NCI-H1048 (cell line): ENCODE data around the gene DCC.
A peak's percentile ranks its signal among the peaks of the same experiment; 100 is the strongest.

Experiments used
- DNase-seq: peaks from one replicate; lab custom pipeline; 2025; lab: John Stamatoyannopoulos, UW

DCC gene

DNA sequence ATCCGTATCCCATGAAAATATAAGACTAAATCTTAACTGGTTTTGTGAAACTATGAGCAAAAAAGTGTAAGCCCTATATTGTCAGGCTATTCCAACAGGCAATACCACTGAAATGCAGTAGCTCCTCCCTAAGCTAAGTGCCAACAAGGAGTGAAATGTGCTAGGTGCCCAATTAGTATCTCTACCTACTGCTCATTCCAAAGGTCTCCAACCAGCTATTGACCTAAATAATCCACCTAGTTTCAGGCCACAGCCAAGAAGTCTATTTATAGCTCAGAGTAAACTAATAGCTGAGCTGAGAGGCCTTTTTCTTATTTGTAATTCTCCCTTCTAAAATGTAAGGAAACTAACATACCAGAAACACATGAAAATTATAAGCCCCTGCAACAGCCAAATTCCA, 482.2 kb downstream of the DCC start:
- DNase-seq: no peak

GRCh38 chr18:52824126-52824525, 484.1 kb downstream of the DCC start:
- no peak for DNase-seq

GRCh38 chr18:52826994-52827393, 487.0 kb downstream of the DCC start:
- no peak for DNase-seq

GRCh38 chr18:52829320-52829719, 489.3 kb downstream of the DCC start:
- no peak for DNase-seq

DNA sequence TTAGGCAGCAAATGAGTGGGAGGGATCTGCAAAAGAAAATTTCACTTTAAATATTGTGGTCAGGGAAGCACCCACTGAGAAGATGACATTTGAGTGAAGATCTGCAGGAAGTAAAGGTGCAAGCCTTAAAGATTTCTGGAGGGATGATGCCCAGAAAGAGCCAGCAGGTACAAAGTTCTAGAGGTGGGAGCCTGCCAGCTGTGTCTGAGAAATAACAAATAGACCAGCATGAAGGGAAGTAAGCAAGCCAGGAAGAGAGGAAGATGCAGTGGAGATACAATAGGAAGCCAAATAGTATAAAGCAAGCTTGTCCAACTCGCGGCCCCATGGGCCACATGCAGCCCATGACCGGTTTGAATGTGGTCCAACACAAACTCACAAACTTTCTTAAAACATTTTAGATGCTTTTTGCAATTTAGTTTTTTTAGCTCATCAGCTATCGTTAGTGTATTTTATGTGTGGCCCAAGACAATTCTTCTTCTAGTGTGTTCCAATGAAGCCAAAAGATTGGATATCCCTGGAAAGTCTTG, 489.9 kb downstream of the DCC start:
- DNase-seq: no peak

DNA sequence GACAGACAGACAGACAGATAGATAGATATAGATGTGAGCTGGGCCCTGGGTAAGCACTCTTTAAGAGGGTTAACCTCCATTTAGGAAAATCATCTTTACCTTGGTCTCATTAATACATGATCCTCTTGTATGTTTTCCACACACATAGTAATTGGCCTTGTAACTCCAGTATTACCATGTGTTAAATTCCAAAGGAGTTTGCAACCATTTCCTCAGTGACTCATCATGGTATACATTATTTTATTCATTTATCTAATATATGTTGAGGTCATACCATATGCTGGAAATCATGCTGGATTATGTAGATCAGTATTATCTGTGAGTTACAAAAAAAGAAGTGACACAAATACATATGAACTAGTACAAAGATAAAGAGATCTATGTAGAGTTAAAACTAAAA, 504.3 kb downstream of the DCC start:
- DNase-seq: no peak

DNA sequence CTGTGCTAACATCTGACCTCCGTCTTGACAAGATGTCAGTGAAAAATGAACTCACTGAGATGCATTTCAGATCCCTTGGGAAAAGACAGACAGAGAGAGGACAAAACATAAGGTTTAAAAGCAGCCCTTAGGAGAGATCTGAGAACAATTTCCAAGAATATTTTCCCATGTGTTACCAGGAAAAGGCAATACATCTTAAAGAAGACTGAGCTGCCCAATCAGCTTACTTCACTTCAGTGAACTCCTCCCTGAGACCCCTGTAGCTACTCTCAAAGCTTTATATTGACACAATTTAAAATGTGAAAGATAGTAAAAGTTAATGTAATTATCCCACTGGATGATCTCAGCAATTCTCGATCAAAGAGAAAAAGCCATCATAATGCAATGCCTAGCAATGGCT, 505.0 kb downstream of the DCC start:
- DNase-seq: no peak

DNA sequence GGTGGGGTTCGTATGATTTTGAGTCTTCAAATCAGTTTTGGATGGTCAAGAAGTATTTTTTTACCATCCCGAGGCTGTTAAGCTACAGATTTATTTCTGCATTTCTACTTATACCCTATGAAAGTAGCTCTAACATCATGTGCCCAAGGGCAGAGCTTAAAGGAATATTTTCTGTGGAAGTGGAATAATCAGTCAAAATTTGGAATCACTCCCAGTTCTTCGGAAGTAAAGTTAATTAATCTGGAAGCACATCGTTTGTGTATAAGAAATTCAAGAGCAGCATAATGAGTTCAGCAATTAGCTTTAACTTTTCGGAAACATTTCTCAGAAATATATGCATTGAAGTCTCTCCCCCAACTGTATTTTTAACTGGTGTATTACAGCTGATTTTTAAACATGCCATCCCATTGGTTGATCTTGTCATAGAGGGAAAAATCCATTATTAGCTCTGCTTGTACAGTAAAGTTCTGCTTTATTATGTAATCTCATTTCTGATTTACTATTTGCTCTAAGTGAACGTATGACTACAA, 510.1 kb downstream of the DCC start:
- no peak for DNase-seq

- no peak for DNase-seq
Observed at GRCh38 chr18:52861558-52861957, 521.6 kb downstream of the DCC start.

- no peak for DNase-seq
Observed at GRCh38 chr18:52869349-52869923, 529.4 kb downstream of the DCC start.

GRCh38 chr18:52869942-52870907, 530.2 kb downstream of the DCC start:
- no peak for DNase-seq

GRCh38 chr18:52874774-52875173, 534.8 kb downstream of the DCC start:
- DNase-seq: no peak

DNA sequence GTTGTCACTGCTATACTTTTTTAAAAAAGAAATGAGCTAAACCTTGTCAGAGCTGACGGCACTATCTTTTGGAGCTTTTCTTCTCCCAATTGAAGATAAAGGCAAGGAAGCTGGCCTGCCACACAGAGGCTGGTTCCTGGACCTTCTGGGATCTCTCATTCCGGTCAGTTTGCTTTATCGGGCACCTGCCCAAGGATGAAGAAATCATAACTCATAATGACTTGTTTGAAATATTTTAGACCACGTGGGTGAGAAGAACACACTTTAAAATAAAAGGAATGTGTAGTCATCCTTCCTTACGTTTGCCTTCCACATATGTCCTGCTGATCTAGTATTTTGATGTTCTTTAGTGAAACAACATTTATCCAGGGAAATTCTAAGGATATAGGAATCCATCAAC, 535.7 kb downstream of the DCC start:
- no peak for DNase-seq

DNA sequence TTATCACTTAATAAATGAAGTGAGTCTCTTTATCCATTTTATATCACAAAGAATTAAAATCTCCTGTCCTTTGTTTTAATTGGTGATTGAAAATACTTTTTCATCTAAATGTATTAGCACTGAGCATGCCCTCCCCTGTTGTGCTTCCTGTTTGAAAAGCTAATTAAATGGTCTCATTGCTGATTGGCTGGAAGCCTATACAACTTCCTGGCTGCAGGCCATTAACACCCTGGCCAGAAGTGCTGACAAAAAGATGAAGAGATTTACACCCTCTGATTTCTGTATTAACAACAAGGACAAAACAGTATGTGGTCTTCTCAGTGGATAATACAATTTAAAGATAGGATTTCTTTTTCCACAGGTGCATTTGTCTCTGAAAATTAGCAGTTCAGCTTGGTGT, 548.0 kb downstream of the DCC start:
- no peak for DNase-seq

DNA sequence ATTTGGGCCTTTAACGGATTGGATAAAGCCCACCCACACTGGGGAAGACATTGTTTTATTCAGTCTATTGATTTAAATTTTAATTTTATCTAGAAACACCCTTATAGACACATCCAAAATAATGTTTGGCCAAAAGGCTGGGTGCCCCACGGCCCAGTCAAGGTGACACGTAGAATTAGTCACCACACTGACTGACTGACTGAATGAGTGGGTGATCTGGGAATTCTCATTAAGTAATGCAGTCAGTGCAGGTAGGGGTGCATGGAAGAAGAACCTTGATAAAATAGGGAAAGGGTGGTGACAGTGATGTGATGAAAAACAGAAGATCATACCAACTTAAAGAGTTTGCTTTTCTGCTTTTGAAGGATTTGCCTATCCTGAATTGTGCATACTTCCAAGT, 554.8 kb downstream of the DCC start:
- DNase-seq: no peak

DNA sequence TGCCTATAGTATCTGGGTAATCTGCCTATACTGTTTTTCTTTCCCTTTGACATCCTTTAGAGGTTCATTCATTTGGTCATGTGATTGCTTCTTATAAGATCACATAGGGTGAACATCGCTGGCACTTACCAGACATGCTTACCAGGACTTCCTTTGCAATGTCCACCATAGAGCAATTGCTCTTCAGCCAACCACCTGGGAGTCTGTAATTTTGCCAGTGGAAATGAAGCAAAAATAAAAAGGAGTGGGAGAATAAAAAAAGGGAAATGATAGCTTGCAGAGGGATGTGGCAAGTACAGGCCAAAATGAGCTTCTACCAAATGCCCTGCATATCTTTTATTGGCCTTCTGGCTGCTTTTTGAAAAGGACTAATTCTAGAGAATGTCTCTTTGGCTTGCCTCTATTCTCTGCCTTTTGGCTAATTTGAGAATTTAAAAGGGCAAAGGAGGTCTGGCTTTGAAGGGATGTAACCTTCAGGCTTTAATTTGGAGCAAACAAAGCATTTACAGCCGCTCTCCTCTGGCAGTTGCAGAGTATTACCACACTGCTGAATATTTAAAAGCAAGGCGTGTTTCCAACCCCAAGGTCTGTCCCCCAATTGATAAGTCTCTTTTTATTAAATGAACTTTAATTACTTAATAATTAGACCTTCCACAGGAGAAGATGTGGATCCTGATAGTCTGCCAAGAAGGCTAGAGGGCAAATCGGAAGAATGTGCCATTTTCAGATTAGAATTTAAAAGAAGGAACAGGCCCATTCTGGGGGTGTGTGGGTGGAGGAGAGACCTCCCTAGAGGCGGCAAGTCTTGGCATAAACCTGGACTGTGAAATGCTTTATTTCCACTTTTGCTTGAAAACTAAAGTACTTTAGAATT, 557.9 kb downstream of the DCC start:
- no peak for DNase-seq

- no peak for DNase-seq
Observed at GRCh38 chr18:52898485-52899058, 558.6 kb downstream of the DCC start.

DNA sequence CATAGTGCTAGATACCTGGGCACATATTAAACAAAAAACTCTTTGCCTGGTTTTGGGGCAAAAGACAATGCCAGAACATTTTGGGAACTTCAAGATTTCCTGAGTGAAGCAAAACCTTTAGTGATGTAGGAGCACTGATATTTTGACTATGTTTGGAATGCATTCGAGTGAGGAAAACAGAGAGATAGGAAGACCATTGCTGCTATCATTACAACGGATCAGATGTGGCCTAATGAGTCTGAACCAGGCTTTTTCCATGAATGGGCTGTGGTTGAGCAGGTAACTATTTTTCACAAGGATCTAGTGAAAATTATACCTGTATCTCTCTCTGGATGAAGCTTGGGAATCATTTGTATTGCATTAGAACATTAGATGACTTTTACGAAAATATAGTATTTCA, 562.2 kb downstream of the DCC start:
- DNase-seq: no peak

GRCh38 chr18:52903857-52904256, 563.9 kb downstream of the DCC start:
- DNase-seq: peak; percentile 10

DNA sequence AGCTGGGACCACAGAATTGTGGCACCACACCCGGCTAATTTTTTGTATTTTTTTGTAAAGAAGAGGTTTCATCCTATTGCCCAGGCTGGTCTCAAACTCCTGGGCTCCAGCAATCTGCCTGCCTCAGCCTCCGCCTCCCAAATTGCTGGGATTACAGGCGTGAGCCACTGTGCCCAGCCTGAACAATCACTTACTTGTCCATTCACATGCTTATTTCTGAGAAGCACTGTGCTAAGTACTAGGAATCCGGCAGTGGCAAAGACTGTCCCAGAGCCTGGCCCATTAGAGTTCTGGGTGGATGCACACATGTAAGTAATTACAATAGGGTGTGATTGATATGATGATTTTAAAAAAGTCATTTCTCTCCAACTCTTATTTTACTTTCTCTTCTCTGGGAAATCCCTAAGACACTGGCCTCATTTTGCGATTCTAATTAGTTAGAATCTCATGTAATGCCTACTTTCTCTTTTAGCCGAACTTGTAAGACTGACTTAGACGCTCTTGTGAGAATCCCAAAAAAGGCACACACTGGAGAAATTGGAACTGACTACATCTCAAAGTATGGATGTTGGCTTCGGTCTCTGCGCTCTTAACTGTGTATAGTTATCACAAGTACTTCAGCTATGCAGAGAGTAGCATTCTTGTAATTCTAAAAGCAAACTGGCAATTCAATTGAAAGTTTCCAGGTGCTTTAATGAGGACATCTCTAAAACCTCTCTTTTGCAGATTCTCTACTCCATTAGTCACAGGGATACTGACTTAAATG, 567.7 kb downstream of the DCC start:
- no peak for DNase-seq

DNA sequence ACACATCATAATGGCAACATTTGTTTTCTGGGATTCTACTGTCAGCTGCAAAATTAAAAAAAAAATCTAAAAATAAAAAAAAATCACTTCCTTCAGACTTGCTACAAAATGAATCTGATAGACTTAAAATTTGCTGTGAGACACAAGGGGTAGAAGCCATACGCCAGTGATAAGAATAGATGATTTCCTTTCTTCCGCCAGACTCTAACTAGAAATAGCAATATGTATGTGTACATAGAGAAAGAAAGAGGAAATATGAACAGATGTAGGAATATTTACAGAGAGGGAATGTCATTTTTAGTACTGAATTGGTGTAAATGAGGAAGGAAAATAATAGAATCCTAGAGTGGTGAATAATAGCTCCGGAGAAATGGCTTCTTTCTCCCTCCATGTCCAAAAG, 574.2 kb downstream of the DCC start:
- no peak for DNase-seq
